ENCODE data around the gene AWAT1. TPM values are rescaled to one million over a fixed set of nuclear protein-coding genes. Genes with fewer than 3 reads are reported as not detected.

The AWAT1 gene
- total RNA-seq: not detected in 2 replicates

GRCh38 chrX:70234355-70234754 is at the start of gene AWAT1:
Gene AWAT1 (plus strand): TSS chrX:70234655. CDS start chrX:70234696, 41 bp downstream.

GRCh38 chrX:70260104-70260503 is 25.6 kb downstream of the AWAT1 start, which contains the start of gene P2RY4:
Gene P2RY4 (minus strand): TSS chrX:70260204. CDS start chrX:70259624, 580 bp downstream.

GRCh38 chrX:70268034-70268433 is 33.6 kb downstream of the AWAT1 start, which contains the start of gene ARR3:
Gene ARR3 (plus strand): TSS chrX:70268334. CDS start chrX:70269386, 1,052 bp downstream.

GRCh38 chrX:70281951-70282350 is 47.5 kb downstream of the AWAT1 start, which contains the start of gene RAB41:
Gene RAB41 (plus strand): TSS chrX:70282172. CDS start chrX:70282218, 46 bp downstream.

Other genes starting within 250 kb of the AWAT1 start
- gene AWAT2, start 184.7 kb upstream of the AWAT1 start, total RNA-seq: 0.17 and 0.43 TPM in 2 replicates
- gene OTUD6A, start 172.2 kb upstream of the AWAT1 start, total RNA-seq: not detected in 2 replicates
- 86.5 and 118 TPM in 2 replicates for gene IGBP1, start 101.2 kb upstream of the AWAT1 start, total RNA-seq
- gene DGAT2L6, start 57.2 kb upstream of the AWAT1 start, total RNA-seq: not detected in 2 replicates
- gene P2RY4, start 25.5 kb downstream of the AWAT1 start, total RNA-seq: 0.09 TPM in 1 of 2 replicates, not detected in the other
- not detected in 2 replicates for gene ARR3, start 33.7 kb downstream of the AWAT1 start, total RNA-seq
- gene RAB41, start 47.5 kb downstream of the AWAT1 start, total RNA-seq: not detected in 2 replicates
- gene PDZD11, start 55.3 kb downstream of the AWAT1 start, total RNA-seq: 32.1 and 32.9 TPM in 2 replicates
- 2.6 and 2.9 TPM in 2 replicates for gene KIF4A, start 55.4 kb downstream of the AWAT1 start, total RNA-seq
- not detected in 2 replicates for gene GDPD2, start 188.7 kb downstream of the AWAT1 start, total RNA-seq
- gene DLG3, start 210.2 kb downstream of the AWAT1 start, total RNA-seq: 0.54 and 1.2 TPM in 2 replicates